GM23338 (cell line): ENCODE results near the gene MYOF. TPM values are rescaled to one million over a fixed set of nuclear protein-coding genes. Genes with fewer than 3 reads are reported as not detected.

Experiments used
- ATAC-seq: fragments of 200-7000 bp; cut with Tn5 transposase; 3 replicates; pipeline ENCODE4 v1.9.1; 2020
- DNase-seq: peaks from one replicate; pipeline ENCODE4 v3.0.0-alpha.2; 2015; ENCODE audit warnings: low spot score
- H2AFZ ChIP-seq: fragments of 200-600 bp; sonication (generic); 2 replicates; pipeline ENCODE4 v1.8.0; 2016; ENCODE audit warnings: antibody characterized with exemption, mild to moderate bottlenecking, moderate library complexity
- H3F3A ChIP-seq: fragments of 200-600 bp; sonication (generic); replicated peaks from 2 replicates; pipeline ENCODE4 v1.8.0; 2017; ENCODE audit warnings: antibody characterized with exemption, mixed run types, low read depth
- H3K27ac ChIP-seq: fragments of 200-600 bp; sonication (generic); 2 replicates; pipeline ENCODE4 v1.6.1; 2016; ENCODE audit warnings: low read depth
- H3K27me3 ChIP-seq: fragments of 200-600 bp; sonication (generic); 2 replicates; pipeline ENCODE4 v1.8.0; 2016; ENCODE audit warnings: mild to moderate bottlenecking, mixed run types, moderate library complexity; ENCODE audit not compliant: insufficient read depth
- H3K36me3 ChIP-seq: fragments of 200-600 bp; sonication (generic); 2 replicates; pipeline ENCODE4 v1.8.0; 2016; ENCODE audit warnings: mild to moderate bottlenecking; ENCODE audit not compliant: insufficient read depth
- H3K4me1 ChIP-seq: fragments of 200-600 bp; sonication (generic); 2 replicates; pipeline ENCODE4 v1.8.0; 2016; ENCODE audit warnings: mild to moderate bottlenecking, moderate library complexity; ENCODE audit not compliant: insufficient read depth
- H3K4me2 ChIP-seq: fragments of 200-600 bp; sonication (generic); 2 replicates; pipeline ENCODE4 v1.7.1; 2017; ENCODE audit warnings: mixed run types
- H3K4me3 ChIP-seq: fragments of 200-600 bp; sonication (generic); 2 replicates; pipeline ENCODE4 v1.6.1; 2016; ENCODE audit warnings: mixed run types
- H3K79me2 ChIP-seq: fragments of 200-600 bp; sonication (generic); replicated peaks from 2 replicates; pipeline ENCODE4 v1.8.0; 2017; ENCODE audit warnings: mild to moderate bottlenecking; ENCODE audit not compliant: insufficient read depth
- H3K9me2 ChIP-seq: fragments of 200-600 bp; sonication (generic); 2 replicates; pipeline ENCODE4 v1.8.0; 2017; ENCODE audit not compliant: insufficient read depth
- H4K20me1 ChIP-seq: fragments of 200-600 bp; sonication (generic); replicated peaks from 2 replicates; pipeline ENCODE4 v1.8.0; 2017; ENCODE audit warnings: mild to moderate bottlenecking; ENCODE audit not compliant: insufficient read depth
- H3K27ac Mint-ChIP-seq: 2 replicates; pipeline ENCODE4 v1.8.0; 2020; ENCODE audit warnings: inconsistent platforms, mild to moderate bottlenecking, moderate library complexity, mixed read lengths
- H3K27me3 Mint-ChIP-seq: 3 replicates; pipeline ENCODE4 v1.8.0; 2022; ENCODE audit warnings: low read depth, mild to moderate bottlenecking, moderate library complexity, mixed read lengths, inconsistent platforms; ENCODE audit not compliant: insufficient read depth, poor library complexity
- H3K36me3 Mint-ChIP-seq: 3 replicates; pipeline ENCODE4 v1.8.0; 2021; ENCODE audit warnings: low read depth, mild to moderate bottlenecking, inconsistent platforms, moderate library complexity, mixed read lengths
- H3K4me1 Mint-ChIP-seq: 3 replicates; pipeline ENCODE4 v1.8.0; 2020; ENCODE audit warnings: mild to moderate bottlenecking, inconsistent platforms, mixed read lengths
- H3K4me3 Mint-ChIP-seq: 3 replicates; pipeline ENCODE4 v1.8.0; 2021; ENCODE audit warnings: moderate library complexity, mild to moderate bottlenecking, inconsistent platforms, mixed read lengths
- H3K9me3 Mint-ChIP-seq: 3 replicates; pipeline ENCODE4 v1.8.0; 2020; ENCODE audit warnings: moderate library complexity, mild to moderate bottlenecking, inconsistent platforms, mixed read lengths
- CREB1 ChIP-seq: fragments of 250-450 bp; sonication (Bioruptor Pico); IDR thresholded peaks from 2 replicates; pipeline ENCODE4 v1.5.0; 2020; ENCODE audit warnings: low read depth, mild to moderate bottlenecking, moderate library complexity
- EZH2 ChIP-seq: fragments of 200-600 bp; sonication (generic); IDR thresholded peaks from one replicate; pipeline ENCODE4 v1.8.0; 2017; ENCODE audit warnings: antibody characterized with exemption, mild to moderate bottlenecking, low read depth; ENCODE audit not compliant: unreplicated experiment
- JUNB ChIP-seq: IDR thresholded peaks from one replicate; pipeline ENCODE4 v1.6.1; 2016; ENCODE audit warnings: antibody characterized with exemption; ENCODE audit not compliant: unreplicated experiment
- NANOG ChIP-seq: IDR thresholded peaks from 2 replicates; pipeline ENCODE4 v1.6.1; 2016; ENCODE audit warnings: antibody characterized with exemption, borderline replicate concordance
- POLR2AphosphoS5 ChIP-seq: IDR thresholded peaks from 2 replicates; pipeline ENCODE4 v1.6.1; 2016; ENCODE audit warnings: antibody characterized with exemption, low read depth
- ZNF331 ChIP-seq: fragments of 250-450 bp; sonication (Bioruptor Pico); IDR thresholded peaks from 2 replicates; pipeline ENCODE4 v1.5.0; 2020; ENCODE audit warnings: low read depth, mild to moderate bottlenecking, moderate library complexity
- ZNF462 ChIP-seq: fragments of 250-450 bp; sonication (Bioruptor Pico); IDR thresholded peaks from 2 replicates; pipeline ENCODE4 v1.5.0; 2020; ENCODE audit warnings: mild to moderate bottlenecking, moderate library complexity
- polyA plus RNA-seq: library from polyadenylated mRNA; unstranded; fragments of >200 nt; fragmentation: Nextera tagmentation; extraction: Ambion mirVana; gene quantifications from 2 replicates; pipeline ENCODE4 v1.2.1, GENCODE V29; 2016
- total RNA-seq: library from RNA; depleted of rRNA; stranded (reverse); fragments of >200 nt; shearing (Covaris generic); gene quantifications from 2 replicates; pipeline ENCODE4 v1.2.3, GENCODE V29; 2014
- TF ChIP-seq, protein P1 (sequence below), 2 experiments: fragments of 200-600 bp in 1 of 2; sonication (generic) in 1 of 2; conservative IDR thresholded peaks; 2 replicates each; pipeline versions ENCODE4 v1.5.1 to v1.6.1; 2016 to 2017; ENCODE audit warnings: antibody characterized with exemption in 2 of 2, low read depth in 2 of 2, mild to moderate bottlenecking in 2 of 2, moderate library complexity in 1 of 2
- TF ChIP-seq, protein P2 (sequence below): IDR thresholded peaks from 2 replicates; pipeline ENCODE4 v1.6.1; 2016; ENCODE audit warnings: antibody characterized with exemption

Gene MYOF
- total and polyA plus RNA-seq, 2 experiments from 2014 or later: 0.82 to 1.4 TPM

- ATAC-seq: no peak
- peaks cover 26% of the 10 kb centered on the region for H3K9me3 Mint-ChIP-seq
- H3F3A ChIP-seq: peaks cover 8% of the 10 kb centered on the region; the same call in 1 of the 2 replicates
- no peaks in the 10 kb centered on the region for H4K20me1 ChIP-seq
- no peak for DNase-seq
- H3K27me3 Mint-ChIP-seq: peaks cover 15% of the 10 kb centered on the region
- no peak overlapping the region for H3K4me3 Mint-ChIP-seq
- peaks cover 33% of the 10 kb centered on the region for H3K36me3 Mint-ChIP-seq
- H3K36me3 ChIP-seq: no peaks in the 10 kb centered on the region
- no peak overlapping the region for H3K4me2 ChIP-seq
- no peaks in the 10 kb centered on the region for H3K27me3 ChIP-seq
- H3K27ac Mint-ChIP-seq: peak overlapping the region; percentile 74
- H2AFZ ChIP-seq: no peak overlapping the region
- peak overlapping the region; percentile 100 for H3K27ac ChIP-seq
- TF ChIP-seq ZNF331 (CRISPR knock-in tag) (0 out of 2 replicates have a peak, but pooled peaks have one; percentile 30), CREB1 (CRISPR knock-in tag) (no peak; the same call in 1 of the 2 replicates)
- no peak overlapping the region for H3K4me3 ChIP-seq
- H3K4me1 Mint-ChIP-seq: peaks cover 41% of the 10 kb centered on the region
- no peaks in the 10 kb centered on the region for H3K9me2 ChIP-seq
- no peaks in the 10 kb centered on the region for H3K79me2 ChIP-seq
- peaks cover 39% of the 10 kb centered on the region for H3K4me1 ChIP-seq
These were observed 207.7 kb downstream of the MYOF start for GRCh38 chr10:93274419-93274818.

DNA sequence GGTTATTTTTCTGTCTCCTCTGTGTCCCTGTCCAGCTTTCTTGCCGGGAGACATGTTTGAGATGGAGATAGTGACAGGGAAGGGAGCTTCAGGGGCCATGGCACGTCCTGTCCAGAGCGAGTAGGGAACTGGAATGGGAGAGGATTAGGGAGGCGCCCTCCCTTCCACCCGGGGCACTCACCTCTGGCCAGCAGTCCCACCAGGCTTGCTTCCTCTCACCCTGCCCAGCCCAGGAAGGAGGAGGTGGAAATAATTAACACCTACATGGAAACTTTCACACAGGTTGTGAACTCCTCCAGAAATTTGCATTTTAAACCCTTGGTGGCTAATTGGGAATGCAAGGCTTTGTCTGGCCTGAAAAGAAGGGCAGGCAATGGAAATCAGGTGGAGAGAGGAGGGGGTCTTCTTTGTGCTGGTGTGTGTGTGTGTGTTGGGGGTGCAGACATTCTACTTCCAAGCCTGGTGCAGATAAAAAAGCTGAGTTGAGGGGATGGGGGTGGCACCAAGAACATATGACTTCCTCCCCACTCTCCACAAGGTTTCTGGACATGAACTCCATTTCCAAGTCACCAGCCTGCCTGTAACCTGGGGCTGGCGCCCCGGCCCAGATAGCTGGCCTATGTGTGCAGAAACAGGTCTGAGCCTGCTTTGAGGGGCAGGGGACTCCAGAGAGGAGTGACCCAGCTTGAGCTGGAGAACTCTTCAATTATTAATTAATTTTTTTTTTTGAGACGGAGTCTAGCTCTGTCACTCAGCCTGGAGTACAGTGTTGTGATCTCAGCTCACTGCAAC lies 209.1 kb downstream of the MYOF start:
- Mint-ChIP-seq H3K4me3 (peak overlapping the region; percentile 49), H3K27me3 (peaks cover 15% of the 10 kb centered on the region), H3K9me3 (peaks cover 39% of the 10 kb centered on the region), H3K27ac (peak overlapping the region; percentile 95), H3K4me1 (peaks cover 41% of the 10 kb centered on the region), H3K36me3 (peaks cover 46% of the 10 kb centered on the region)
- H3K27ac ChIP-seq: peak overlapping the region; percentile 100
- H3F3A ChIP-seq: peaks cover 8% of the 10 kb centered on the region; the same call in 1 of the 2 replicates
- ATAC-seq (peak; percentile 93), DNase-seq (peak; percentile 90)
- H4K20me1 ChIP-seq: no peaks in the 10 kb centered on the region
- 0 out of 2 replicates have a peak, but pooled peaks cover 3% of the 10 kb centered on the region for H3K9me2 ChIP-seq
- peak overlapping the region; percentile 69 for H3K4me2 ChIP-seq
- no peak overlapping the region for H2AFZ ChIP-seq
- peaks cover 4% of the 10 kb centered on the region; the same call in 1 of the 2 replicates for H3K36me3 ChIP-seq
- H3K79me2 ChIP-seq: no peaks in the 10 kb centered on the region
- TF ChIP-seq JUNB (no peak), ZNF462 (peak; percentile 81), EZH2 (no peak), NANOG (peak; percentile 81; the same call in 1 of the 2 replicates), POLR2AphosphoS5 (peak; percentile 87), CREB1 (CRISPR knock-in tag) (0 out of 2 replicates have a peak, but pooled peaks have one; percentile 29)
- TF ChIP-seq, protein P1, sequence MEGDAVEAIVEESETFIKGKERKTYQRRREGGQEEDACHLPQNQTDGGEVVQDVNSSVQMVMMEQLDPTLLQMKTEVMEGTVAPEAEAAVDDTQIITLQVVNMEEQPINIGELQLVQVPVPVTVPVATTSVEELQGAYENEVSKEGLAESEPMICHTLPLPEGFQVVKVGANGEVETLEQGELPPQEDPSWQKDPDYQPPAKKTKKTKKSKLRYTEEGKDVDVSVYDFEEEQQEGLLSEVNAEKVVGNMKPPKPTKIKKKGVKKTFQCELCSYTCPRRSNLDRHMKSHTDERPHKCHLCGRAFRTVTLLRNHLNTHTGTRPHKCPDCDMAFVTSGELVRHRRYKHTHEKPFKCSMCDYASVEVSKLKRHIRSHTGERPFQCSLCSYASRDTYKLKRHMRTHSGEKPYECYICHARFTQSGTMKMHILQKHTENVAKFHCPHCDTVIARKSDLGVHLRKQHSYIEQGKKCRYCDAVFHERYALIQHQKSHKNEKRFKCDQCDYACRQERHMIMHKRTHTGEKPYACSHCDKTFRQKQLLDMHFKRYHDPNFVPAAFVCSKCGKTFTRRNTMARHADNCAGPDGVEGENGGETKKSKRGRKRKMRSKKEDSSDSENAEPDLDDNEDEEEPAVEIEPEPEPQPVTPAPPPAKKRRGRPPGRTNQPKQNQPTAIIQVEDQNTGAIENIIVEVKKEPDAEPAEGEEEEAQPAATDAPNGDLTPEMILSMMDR (conservative IDR thresholded peaks at IDR 0.05; ENCODE audit: low read depth in 2 of 2): no peak
- TF ChIP-seq, protein P2, sequence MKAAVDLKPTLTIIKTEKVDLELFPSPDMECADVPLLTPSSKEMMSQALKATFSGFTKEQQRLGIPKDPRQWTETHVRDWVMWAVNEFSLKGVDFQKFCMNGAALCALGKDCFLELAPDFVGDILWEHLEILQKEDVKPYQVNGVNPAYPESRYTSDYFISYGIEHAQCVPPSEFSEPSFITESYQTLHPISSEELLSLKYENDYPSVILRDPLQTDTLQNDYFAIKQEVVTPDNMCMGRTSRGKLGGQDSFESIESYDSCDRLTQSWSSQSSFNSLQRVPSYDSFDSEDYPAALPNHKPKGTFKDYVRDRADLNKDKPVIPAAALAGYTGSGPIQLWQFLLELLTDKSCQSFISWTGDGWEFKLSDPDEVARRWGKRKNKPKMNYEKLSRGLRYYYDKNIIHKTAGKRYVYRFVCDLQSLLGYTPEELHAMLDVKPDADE: no peak; the same call in 1 of the 2 replicates
- no peaks in the 10 kb centered on the region for H3K27me3 ChIP-seq
- peak overlapping the region; percentile 41 for H3K4me3 ChIP-seq
- H3K4me1 ChIP-seq: peaks cover 36% of the 10 kb centered on the region
